CD4-positive, alpha-beta T cell treated with Interleukin-15 for 4 hours (primary cell): ENCODE measurements around the gene ZNF536.
"Not testable (repeated sequence)": the region's sequence is repeated elsewhere in the genome, so short reads cannot be mapped to it uniquely, and the experiment has no call there.

Source experiments
- DNase-seq: peaks from one replicate; pipeline ENCODE4 v3.0.0-alpha.2; 2020; ENCODE audit warnings: low spot score

The ZNF536 gene

DNA sequence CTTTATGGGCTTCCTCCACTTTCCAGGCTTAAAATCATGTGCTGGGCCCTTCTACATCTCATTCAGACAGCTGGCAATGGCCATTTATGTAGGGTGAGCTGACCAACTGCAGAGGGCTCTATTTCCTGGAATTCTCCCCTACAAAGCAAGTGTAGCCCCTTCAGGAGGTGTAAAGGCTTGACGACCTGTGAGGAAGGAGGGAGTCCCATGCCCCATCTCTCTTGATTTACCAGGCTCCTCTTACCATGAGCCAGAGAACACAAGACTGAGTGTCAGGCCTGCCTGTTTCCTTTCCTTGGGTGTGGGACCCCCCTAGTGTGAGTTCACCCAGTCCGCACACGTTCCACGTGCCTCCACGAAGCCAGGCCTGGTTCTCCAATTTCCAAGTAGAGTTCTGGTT, 16.6 kb downstream of the ZNF536 start:
- DNase-seq: no peak

- no peak for DNase-seq
Observed at GRCh38 chr19:30390356-30390988, 18.3 kb downstream of the ZNF536 start.

DNA sequence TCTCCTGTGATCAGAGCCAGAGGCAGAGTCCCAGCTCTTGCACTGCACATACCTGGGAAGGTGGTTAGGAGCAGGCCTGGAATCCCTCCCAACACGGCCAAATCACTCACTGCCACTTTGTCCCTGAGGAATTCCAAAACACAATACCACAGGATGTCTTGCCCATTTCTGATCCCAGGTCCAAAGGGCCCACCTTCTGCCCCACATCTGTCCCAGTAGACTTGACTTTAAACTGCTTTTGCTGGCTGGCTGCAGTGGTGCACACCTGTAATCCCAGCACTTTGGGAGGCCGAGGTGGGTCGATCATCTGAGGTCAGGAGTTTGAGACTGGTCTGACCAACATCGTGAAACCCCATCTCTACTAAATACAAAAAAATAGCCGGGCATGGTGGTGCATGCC, 18.9 kb downstream of the ZNF536 start:
- DNase-seq: no peak

DNA sequence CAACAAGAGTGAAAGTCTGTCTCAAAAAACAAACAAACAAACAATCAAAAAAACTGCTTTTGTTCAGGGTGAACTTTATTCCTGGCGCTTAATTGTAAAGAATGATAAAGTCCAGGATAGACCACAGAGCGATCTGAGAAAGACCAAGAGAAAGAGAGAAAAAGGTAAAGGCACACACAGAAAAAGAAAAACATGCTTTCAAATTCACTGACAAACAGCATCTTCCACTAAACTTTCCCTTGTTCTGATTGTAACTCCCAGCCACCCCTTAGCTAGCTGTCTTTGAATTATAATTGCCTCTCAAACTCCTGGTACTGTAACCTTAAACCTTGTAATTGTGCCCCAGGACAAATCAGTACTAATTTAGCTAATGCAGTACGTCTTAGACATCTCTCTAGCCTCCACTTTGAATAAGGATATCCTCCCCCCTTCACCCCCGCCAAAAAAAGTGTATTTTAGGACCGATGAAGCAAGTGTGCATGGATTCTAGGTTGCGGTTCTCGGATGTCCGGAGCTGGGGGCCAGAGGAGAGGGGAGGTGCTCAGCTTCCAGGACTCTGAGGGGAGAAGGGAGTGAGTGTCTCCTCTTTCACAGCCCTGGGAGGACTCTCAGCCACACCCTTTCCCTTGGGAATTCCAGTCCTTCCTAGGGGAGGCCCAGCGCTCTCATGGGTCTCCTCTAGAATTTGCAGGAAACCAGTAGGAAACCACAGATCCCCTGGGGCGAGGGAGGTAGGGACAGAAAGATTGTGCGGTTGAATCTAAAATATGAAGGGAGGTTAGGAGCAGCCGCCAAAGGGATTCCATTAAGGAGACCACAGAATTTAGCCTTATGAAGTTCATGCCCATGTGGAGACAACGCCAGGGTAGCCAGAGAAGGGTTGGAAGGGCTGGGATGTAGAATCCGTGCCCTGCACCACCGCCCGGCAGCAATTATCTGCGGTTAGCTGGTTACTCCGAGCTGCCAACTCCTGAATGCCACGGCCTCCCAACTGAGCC, 19.7 kb downstream of the ZNF536 start:
- no peak for DNase-seq

- DNase-seq: no peak
Observed at GRCh38 chr19:30393046-30393445, 20.9 kb downstream of the ZNF536 start.

GRCh38 chr19:30393729-30394480, 21.7 kb downstream of the ZNF536 start:
- no peak for DNase-seq

DNA sequence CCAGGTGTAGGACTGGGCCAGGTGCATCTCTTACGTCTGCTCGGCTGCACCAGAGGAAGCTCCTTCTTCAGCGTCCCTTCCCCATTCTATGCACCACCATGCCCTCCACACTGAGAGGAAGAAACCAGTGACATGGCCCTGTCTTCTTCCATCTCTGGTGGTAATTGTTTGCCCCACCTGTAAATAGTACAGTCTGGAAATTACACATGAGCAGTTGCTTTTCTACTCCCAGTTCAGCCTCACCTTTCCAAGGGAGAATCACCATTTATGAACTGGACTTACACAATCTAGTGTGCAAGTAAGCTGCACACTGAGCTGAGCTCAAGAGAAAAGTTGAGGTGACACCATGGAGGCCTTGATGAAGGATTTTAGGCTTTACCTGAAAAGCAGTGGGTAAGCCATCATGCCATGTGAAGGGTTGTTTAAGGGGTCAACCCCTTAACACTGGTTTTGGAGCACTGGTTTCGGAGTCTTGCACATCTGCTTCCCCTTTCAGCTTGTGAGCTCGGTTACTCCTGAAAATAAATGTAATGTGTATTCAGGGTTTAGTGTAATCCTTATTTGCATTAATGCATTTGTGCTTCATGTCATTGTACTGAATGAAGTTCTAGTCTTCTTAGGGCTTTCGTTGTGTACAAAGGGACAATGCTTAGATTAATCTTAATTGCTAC, 22.4 kb downstream of the ZNF536 start:
- no peak for DNase-seq

- DNase-seq: no peak
Observed at GRCh38 chr19:30395283-30395682, 23.1 kb downstream of the ZNF536 start.

GRCh38 chr19:30398539-30398938, 26.4 kb downstream of the ZNF536 start:
- not testable (repeated sequence) for DNase-seq

GRCh38 chr19:30401956-30402355, 29.8 kb downstream of the ZNF536 start:
- no peak for DNase-seq

GRCh38 chr19:30402436-30403202, 30.4 kb downstream of the ZNF536 start:
- no peak for DNase-seq

DNA sequence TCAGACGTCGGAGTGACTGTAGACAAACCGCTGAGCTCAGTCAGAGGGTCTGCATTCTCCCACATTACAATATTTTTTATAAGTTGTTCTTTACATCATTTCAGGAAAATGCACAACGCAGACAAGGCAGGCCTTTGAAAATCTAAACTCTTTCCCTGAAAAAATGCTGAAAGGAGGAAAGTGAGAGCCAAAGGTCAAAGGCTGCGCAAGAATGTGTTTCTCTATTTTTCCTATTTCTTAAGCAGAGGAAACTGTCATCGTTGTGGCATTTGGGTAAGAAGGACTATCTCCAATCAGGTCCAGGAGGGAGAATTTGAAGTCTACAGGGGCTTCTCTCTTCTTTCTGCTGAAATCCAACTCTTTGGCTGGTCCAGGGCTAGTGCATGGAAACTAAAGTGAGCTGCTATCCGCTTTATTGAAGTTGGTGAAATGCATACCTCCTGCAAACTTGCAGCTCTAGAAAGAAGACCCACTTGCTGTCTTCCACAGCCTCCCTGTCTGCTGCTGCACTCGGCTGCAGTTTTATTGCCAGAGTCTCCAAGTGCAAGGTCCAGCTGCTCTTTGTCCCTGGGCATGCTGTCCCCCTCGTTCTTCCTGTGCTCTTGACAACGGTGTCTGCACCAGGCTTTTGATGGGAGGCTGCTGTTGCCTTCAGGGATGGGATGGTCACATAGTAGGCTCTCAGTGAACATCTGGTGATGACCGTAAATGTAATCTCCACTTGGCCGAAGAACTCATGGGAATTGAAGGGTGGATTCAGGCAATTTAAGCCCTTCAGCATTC, 31.2 kb downstream of the ZNF536 start:
- no peak for DNase-seq

- no peak for DNase-seq
Observed at GRCh38 chr19:30406220-30407067, 34.3 kb downstream of the ZNF536 start.

DNA sequence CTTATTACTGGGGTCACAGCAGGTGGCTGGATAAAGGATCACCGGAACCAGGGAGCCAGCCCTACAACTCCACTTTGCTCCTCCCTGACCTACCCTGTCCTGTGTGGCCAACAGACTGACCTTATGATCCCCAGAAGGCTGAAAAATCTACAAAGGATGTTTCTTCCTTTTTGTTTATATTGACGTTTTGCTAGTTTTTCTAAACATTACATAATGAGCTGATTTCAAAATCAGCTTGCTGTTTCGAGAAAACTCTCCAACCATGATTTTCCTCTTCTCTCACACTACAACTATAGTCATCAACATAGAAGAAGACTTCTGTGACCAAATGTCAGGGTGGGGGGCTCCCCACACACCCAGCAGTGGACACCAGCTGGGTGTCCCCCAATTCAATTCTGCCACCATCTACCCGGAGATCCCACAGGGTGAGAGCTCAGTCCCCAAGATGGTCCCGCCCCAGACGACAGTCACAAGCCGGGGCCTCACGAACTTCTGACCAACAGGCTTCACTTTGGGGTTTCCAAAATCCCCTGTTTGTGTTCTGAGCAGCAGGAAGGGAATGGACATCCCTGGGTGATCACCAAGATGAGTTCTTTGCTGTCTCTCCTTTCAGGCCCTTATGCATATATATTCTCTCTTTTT, 35.0 kb downstream of the ZNF536 start:
- no peak for DNase-seq

- no peak for DNase-seq
Observed at GRCh38 chr19:30408734-30409301, 36.6 kb downstream of the ZNF536 start.

- no peak for DNase-seq
Observed at GRCh38 chr19:30411714-30412113, 39.5 kb downstream of the ZNF536 start.

GRCh38 chr19:30416375-30416774, 44.2 kb downstream of the ZNF536 start:
- no peak for DNase-seq

DNA sequence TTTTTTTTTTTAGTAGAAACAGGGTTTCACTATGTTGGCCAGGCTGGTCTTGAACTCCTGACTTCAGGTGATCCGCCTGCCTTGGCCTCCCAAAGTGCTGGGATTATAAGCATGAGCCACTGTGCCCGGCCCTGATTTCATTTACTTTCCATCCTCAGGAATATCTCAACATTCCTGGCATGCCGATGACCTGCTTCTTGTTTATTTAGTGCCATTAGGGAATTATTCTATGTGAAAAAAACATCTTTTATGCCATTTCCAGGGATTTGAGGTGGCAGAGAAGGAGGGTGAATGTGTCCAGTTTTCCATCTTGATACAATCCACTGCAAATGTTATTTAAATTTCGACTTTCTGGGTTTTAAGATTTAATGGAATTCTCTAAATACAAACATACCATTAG, 45.0 kb downstream of the ZNF536 start:
- not testable (repeated sequence) for DNase-seq
